ENCODE data around the gene MRC1. TPM values are rescaled to one million over a fixed set of nuclear protein-coding genes. Genes with fewer than 3 reads are reported as not detected.

MRC1 gene
- polyA plus RNA-seq, 2 of the 4 experiments (the other 2 are of a cell fraction): not detected

GRCh38 chr10:17867056-17867455 is 57.9 kb downstream of the MRC1 start:
- ChIA-PET POLR2A (no interaction called here), CTCF (no interaction called here)
- DNase-seq (ENCODE audit: low read depth in 1 of 2, low spot score in 1 of 2): no peak
- Histone ChIP-seq H3K4me2 (no peak overlapping the region), H3K9me3 (no peaks in the 10 kb centered on the region), H3K27ac (no peak overlapping the region), H3K4me1 (no peaks in the 10 kb centered on the region), H3K4me3 (no peak overlapping the region)
- TF ChIP-seq HOXB5 (CRISPR knock-in tag; IDR thresholded peaks at IDR 0.05) (no peak), POLR2A (IDR thresholded peaks at IDR 0.05; ENCODE audit: low read length) (no peak), REST (IDR thresholded peaks at IDR 0.05) (no peak), JUNB (IDR thresholded peaks at IDR 0.05) (no peak), ZNF302 (CRISPR knock-in tag; IDR thresholded peaks at IDR 0.05) (no peak), MAFK (IDR thresholded peaks at IDR 0.05; ENCODE audit: partially characterized antibody) (no peak), CTCF (IDR thresholded peaks at IDR 0.05) (no peak), NR3C1 (IDR thresholded peaks at IDR 0.05) (no peak), NFE2L2 (conservative IDR thresholded peaks at IDR 0.05; ENCODE audit: low read length) (no peak), SMC3 (IDR thresholded peaks at IDR 0.05) (no peak), RARB (CRISPR knock-in tag; IDR thresholded peaks at IDR 0.05) (no peak), ZFP36 (IDR thresholded peaks at IDR 0.05; ENCODE audit: borderline replicate concordance, partially characterized antibody) (no peak), CHD4 (IDR thresholded peaks at IDR 0.05; ENCODE audit: borderline replicate concordance) (no peak), FOSB (CRISPR knock-in tag; IDR thresholded peaks at IDR 0.05) (no peak), RFX5 (IDR thresholded peaks at IDR 0.05) (no peak)
- ATAC-seq: no peak
- 18% methylated on average over 2 of the region's 2 CpGs for WGBS (ENCODE audit: missing lambda C conversion rate)
- FAIRE-seq: no peak

- ChIA-PET POLR2A (no interaction called here), CTCF (interaction anchor here (0.9 to 1.5 kb wide), 2 partner anchors 23 to 27 kb away, joined by 3 to 4 read pairs; no protein-coding TSS in a partner anchor)
- H3K4me2 ChIP-seq: no peak overlapping the region
- no peak overlapping the region for H3K4me3 ChIP-seq
- no peak for DNase-seq (ENCODE audit: low read depth in 1 of 2, low spot score in 1 of 2)
- ATAC-seq: no peak
- no peaks in the 10 kb centered on the region for H3K4me1 ChIP-seq
- H3K9me3 ChIP-seq: no peaks in the 10 kb centered on the region
- TF ChIP-seq KDM1A (IDR thresholded peaks at IDR 0.05; ENCODE audit: low read depth) (no peak), ZNF302 (CRISPR knock-in tag; IDR thresholded peaks at IDR 0.05) (no peak), ATOH8 (CRISPR knock-in tag; IDR thresholded peaks at IDR 0.05; ENCODE audit: low read depth) (no peak), POLR2A (IDR thresholded peaks at IDR 0.05; ENCODE audit: low read length) (no peak), POLR2AphosphoS2 (conservative IDR thresholded peaks at IDR 0.05; ENCODE audit: low read length) (no peak), HDAC2 (IDR thresholded peaks at IDR 0.05) (no peak), HOXA7 (CRISPR knock-in tag; IDR thresholded peaks at IDR 0.05) (no peak), USF2 (IDR thresholded peaks at IDR 0.05) (no peak), ESRRA (IDR thresholded peaks at IDR 0.05; ENCODE audit: borderline replicate concordance, low read length) (no peak), FOXS1 (CRISPR knock-in tag; IDR thresholded peaks at IDR 0.05) (no peak), RAD21 (conservative IDR thresholded peaks at IDR 0.05 in 1 of 2, IDR thresholded peaks at IDR 0.05 in 1 of 2) (no peak), CBX2 (IDR thresholded peaks at IDR 0.05; ENCODE audit: borderline replicate concordance, low read depth) (no peak), JUNB (IDR thresholded peaks at IDR 0.05) (no peak), CBX8 (IDR thresholded peaks at IDR 0.05) (no peak), SMC3 (IDR thresholded peaks at IDR 0.05) (no peak), CTCF (IDR thresholded peaks at IDR 0.05) (no peak), KDM5A (IDR thresholded peaks at IDR 0.05) (no peak), HOXB5 (CRISPR knock-in tag; IDR thresholded peaks at IDR 0.05) (no peak)
- H3K27ac ChIP-seq: no peak overlapping the region
- 38% methylated on average over 6 of the region's 6 CpGs for WGBS (ENCODE audit: missing lambda C conversion rate)
- peak; percentile 82 for FAIRE-seq
Observed at GRCh38 chr10:17871036-17871435, 61.9 kb downstream of the MRC1 start.
